GM19025 (cell line): ENCODE data around the gene DPP8.
"Not testable (repeated sequence)": the region's sequence is repeated elsewhere in the genome, so short reads cannot be mapped to it uniquely, and the experiment has no call there.

Experiments
- ATAC-seq: cut with Tn5 transposase; IDR thresholded peaks from one replicate; pipeline ENCODE4 v1.9.1; 2021; ENCODE audit warnings: mild to moderate bottlenecking, low read depth, moderate library complexity; ENCODE audit not compliant: unreplicated experiment

Gene DPP8

DNA sequence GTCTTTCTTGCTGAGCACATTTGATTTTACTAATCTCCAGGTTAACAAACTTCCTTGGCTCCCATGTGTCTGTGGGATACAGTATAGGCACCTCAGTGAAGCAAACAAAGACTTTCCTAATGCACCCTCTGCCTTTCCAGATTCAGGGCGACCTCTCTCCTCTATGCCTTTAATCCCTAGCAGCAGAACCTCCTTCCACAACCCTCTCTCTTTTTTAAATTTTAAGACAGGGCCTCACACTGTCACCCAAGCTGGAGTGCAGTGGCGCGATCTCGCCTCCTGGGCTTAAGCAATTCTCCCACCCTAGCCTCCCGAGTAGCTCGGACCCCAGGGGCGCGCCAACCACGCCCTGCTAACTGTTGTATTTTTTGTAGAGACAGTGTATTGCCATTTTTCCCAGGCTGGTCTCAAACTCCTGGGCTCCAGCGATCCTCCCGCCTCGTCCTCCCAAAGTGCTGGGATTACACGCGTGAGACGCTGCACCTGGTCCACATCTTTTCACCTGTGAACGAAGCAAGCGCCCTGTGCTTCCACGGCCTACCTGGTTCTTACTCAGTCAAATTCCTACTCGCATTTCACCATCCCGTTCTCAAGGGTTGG lies 11.1 kb upstream of the DPP8 start:
- ATAC-seq: no peak

DNA sequence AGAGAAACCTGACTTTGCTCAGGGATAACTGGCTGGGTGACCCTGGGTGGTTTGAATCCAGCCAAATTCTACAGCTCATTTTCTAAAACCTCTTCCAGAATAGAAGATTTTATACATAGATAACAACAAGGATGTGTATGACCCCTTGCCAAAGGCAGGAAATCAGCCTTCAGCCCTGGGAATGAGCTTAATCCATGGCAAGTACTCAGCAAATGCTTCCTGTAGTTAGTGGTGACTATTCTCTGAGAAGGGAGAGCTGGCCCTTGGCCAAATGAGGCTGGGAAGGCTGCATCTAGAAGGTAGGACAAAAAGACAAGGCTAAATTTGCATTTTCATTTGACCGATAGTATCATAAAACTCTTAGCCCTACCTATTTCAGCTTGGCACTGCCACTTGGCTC lies 8.1 kb upstream of the DPP8 start:
- no peak for ATAC-seq

- no peak for ATAC-seq
Measured at GRCh38 chr15:65524226-65524625, 6.7 kb upstream of the DPP8 start.

DNA sequence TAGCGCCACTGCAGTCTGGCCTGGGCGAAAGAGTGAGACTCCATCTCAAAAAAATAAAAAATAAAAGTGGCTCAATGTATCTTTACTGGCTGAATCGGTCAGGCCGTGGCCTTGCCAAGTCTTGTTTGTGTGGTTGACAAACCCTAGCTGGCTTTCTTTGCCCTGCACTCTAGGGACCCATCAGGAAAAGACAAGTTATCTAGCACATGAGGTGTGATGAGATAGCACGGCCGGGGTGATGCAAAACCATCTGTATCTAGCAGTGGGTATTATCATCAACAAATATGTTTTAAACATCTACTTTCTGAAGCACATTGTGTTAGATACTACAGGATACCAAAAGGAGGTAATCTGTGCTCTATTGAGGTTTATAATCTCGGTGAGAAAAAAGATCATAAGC lies 3.9 kb upstream of the DPP8 start:
- no peak for ATAC-seq

DNA sequence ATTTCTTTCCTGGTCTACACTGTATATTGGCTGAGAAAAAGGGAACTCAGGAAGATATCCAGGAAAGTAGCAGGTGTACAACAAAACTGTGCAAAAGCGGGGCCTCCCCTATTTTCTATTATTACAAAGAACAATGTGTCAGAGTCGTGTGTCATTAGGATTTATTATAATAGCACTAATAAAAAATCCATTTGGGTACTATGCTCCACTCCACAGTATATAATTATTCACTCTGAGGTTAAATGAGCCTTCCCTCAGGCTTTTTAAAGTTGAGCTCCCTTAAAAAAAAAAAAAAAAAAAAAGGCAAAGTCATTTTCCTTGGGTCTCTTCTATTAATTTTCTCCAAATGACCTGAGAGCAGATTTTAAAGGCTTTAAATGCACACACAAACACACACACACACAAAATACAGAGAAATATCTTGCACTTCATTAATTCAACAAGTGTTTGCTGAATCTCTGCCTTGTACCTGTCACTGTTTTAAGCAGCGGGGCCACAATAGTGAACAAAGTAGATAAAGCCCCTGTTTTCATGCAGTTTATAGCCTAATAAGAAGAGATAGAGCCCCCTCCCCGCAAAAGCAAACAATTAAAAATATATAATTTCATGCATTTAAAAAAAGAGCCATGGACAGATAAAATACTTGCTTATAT lies 1.3 kb upstream of the DPP8 start:
- no peak for ATAC-seq

DNA sequence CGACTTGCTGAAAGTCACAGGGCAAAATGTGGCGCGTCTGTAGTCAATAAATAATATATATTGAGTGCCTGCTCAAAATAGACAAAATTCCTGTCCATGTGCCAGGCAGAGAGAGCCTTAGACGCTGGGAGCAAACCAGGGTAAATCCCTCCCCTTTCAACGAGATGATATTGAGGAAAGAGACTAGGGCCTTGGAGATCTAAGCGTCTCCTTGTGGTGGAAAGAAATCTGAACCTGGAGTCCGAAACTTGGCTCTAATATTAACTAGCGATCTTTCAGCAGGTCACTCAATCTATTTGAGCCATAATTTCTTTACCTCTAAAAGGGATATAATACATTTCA lies 348 bp upstream of the DPP8 start:
- no peak for ATAC-seq

- ATAC-seq: no peak
Measured at GRCh38 chr15:65512807-65513416, 4.6 kb downstream of the DPP8 start.

DNA sequence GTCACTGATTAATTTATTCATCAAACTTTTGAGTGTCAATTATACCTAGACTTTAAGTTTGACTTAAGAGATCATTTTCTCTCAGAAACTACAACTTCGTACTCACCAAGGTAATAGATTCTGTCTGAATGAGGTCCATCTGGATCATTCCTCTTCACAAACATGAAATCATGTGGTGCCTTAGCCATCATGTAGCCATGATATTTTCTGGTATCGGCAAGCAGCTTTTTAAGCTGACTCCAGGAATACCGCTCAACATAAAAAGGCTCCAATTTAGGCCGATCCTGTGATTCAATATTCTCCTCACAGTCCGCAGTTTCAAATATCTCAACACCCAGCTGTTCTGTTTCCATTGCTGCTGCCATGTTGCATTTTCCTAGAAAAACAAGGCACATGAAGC lies 5.3 kb downstream of the DPP8 start:
- ATAC-seq: no peak

GRCh38 chr15:65509321-65509720 lies 8.2 kb downstream of the DPP8 start:
- no peak for ATAC-seq

- ATAC-seq: no peak
Measured at GRCh38 chr15:65494076-65494475, 23.4 kb downstream of the DPP8 start.

- ATAC-seq: no peak
Measured at GRCh38 chr15:65484876-65485275, 32.6 kb downstream of the DPP8 start.

DNA sequence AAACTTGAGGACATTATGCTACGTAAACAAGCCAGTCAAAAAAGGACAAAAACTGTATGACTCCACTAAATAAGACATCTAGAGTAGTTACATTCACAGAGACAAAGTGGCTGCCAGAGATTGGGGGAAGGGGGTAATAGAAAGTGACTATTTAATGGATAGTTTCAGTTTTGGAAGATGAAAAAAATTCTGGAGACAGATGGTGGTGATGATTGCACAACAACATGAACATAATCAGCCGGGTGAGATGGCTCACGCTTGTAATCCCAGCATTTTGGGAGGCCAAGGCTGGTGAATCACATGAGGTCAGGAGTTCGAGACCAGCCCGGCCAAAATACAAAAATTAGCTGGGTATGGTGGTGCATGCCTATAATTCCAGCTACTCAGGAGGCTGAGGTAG lies 40.6 kb downstream of the DPP8 start:
- no peak for ATAC-seq

GRCh38 chr15:65470866-65471265 lies 46.6 kb downstream of the DPP8 start:
- ATAC-seq: no peak

- no peak for ATAC-seq
Measured at GRCh38 chr15:65468229-65468909, 49.1 kb downstream of the DPP8 start.

GRCh38 chr15:65466901-65467300 lies 50.6 kb downstream of the DPP8 start:
- ATAC-seq: no peak

GRCh38 chr15:65463096-65463495 lies 54.4 kb downstream of the DPP8 start:
- not testable (repeated sequence) for ATAC-seq

GRCh38 chr15:65460741-65461347 lies 56.6 kb downstream of the DPP8 start:
- ATAC-seq: no peak

DNA sequence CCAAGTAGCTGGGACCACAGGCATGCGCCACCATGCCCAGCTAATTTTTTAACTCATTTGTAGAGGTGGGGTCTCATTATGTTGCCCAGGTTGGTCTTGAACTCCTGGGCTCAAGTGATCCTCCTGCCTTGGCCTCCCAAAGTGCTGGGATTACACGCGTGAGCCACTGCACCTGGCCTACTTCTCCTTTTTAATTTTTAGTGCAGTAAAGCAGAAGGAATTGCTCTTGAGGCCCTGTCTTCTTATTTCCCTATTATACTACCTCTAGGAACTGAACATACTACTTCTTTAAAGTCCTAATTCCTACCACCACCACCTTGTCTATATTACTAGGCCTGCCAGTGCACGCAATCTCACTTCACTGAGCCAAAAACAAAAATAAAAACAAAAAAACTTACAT lies 62.2 kb downstream of the DPP8 start:
- not testable (repeated sequence) for ATAC-seq

- ATAC-seq: no peak
Measured at GRCh38 chr15:65451989-65452388, 65.5 kb downstream of the DPP8 start.

GRCh38 chr15:65450556-65450955 lies 66.9 kb downstream of the DPP8 start:
- no peak for ATAC-seq

- ATAC-seq: no peak
Measured at GRCh38 chr15:65447145-65447544, 70.3 kb downstream of the DPP8 start.
